ENCODE measurements around the gene FBP1.
A peak's percentile ranks its signal among the peaks of the same experiment; 100 is the strongest.
"Not testable (repeated sequence)": the region's sequence is repeated elsewhere in the genome, so short reads cannot be mapped to it uniquely, and the experiment has no call there.

The FBP1 gene

DNA sequence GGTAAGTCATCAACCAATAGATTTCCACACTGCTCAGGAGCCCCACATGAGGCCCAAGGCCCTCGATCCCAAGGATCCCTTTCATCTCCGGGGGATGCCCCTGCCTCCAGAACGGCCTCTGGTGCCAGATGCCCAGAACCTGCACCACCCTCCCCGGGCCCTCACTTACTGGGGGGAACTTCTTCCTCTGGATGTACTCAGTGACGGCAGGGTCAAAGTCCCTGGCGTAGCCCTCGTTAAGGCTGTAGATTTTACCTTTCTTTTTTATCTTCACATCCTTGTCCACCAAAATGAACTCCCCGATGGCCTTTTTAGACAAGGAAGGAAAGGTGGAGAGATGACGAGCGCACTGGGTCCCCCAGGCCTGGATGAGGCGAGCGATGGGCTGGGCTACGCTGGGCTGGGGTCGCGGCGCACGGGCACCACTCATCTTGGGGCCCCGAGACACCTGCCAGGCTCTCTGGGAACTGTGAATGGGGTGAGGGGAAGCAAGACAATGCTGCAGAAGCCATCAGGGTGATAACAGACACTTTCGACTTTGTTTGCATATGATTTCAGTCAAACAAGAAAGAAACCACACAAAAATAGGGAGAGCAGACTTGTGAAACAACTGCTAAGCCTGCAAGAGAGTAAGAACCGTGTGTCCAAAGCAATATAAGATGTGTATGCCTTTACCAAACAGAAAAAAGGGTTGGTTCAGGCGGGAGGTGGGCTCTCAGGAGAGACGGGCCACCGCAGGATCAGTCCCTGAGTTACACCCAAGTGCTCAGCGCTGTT lies 32.5 kb downstream of the FBP1 start:
- Histone ChIP-seq H3K9me3 (ENCODE audit: control insufficient read depth, low read length) (no peaks in the 10 kb centered on the region), H3K9ac (ENCODE audit: low read length) (peak overlapping the region; percentile 45), H3K4me3 (ENCODE audit: low read length) (no peak overlapping the region), H3K36me3 (ENCODE audit: control insufficient read depth, insufficient read depth, low read length) (no peaks in the 10 kb centered on the region), H3K27me3 (ENCODE audit: control insufficient read depth, insufficient read depth, low read length) (no peaks in the 10 kb centered on the region), H3K4me1 (ENCODE audit: control insufficient read depth, insufficient read depth, low read length) (peaks cover 52% of the 10 kb centered on the region)

DNA sequence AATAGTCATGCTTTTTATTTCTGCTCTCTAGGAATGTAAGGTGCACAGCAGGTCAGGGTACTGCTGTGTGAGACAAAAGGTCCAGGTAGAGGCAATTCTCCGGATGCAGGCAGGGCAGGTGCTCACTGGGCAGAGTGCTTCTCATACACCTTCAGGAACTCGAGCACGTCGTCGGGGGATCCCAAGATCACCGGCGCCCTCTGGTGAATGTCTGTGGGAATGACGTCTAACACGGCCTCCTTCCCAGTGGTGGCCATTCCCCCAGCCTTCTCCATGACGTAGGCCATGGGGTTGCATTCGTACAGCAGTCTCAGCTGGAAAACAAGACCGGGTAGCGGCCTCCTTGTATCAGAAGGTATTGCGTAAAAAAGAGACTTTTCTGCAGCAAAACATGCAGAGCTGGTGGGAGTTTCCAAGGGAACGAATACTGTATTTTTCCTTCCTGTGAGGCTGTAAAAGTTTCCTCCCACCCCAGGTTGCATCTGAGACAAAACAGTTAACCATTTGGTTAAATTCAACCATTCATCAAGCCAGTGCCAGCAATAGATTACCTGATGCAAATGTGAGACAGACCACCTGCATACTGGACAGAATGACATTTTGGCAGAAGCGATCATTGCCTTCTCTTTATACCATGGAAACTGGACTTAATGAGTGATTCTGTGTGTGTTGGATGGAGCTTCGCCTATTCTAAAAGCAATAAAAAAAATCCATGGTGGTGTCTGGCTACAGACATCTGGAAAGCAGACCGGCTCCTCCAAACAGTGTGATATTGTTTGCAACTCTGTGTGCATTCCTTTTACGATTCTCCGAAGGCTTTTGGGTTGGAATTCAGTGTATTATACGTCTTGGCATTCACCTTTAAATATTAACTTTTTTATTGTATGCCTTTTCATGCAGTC lies 35.8 kb downstream of the FBP1 start:
- H3K36me3 ChIP-seq (ENCODE audit: control insufficient read depth, insufficient read depth, low read length), result no peaks in the 10 kb centered on the region
- peaks cover 39% of the 10 kb centered on the region for H3K4me1 ChIP-seq (ENCODE audit: control insufficient read depth, insufficient read depth, low read length)
- H3K27me3 ChIP-seq (ENCODE audit: control insufficient read depth, insufficient read depth, low read length), result no peaks in the 10 kb centered on the region
- no peak overlapping the region for H3K4me3 ChIP-seq (ENCODE audit: low read length)
- H3K9me3 ChIP-seq (ENCODE audit: control insufficient read depth, low read length), result no peaks in the 10 kb centered on the region
- no peak overlapping the region for H3K9ac ChIP-seq (ENCODE audit: low read length)

DNA sequence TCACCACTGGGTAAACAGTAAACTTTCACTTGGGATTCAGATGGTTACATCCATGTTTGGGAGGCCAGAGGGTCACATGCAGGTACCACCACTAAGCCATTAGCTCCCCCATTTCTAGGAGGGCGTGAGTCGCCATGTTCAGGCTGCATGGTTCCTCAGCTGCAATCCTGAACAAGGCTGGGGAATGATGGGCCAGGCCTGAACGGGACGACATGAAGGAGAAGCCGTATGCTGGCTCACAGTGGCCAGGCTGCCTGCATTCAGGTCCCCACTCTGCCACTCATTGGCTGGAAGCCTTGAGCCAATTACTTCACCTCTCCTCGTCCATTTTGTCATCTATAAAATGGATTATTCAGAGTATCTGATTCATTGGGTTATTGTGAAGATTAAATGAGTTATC lies 36.7 kb downstream of the FBP1 start:
- Histone ChIP-seq H3K4me3 (ENCODE audit: low read length) (no peak overlapping the region), H3K4me1 (ENCODE audit: control insufficient read depth, insufficient read depth, low read length) (peaks cover 32% of the 10 kb centered on the region), H3K9me3 (ENCODE audit: control insufficient read depth, low read length) (no peaks in the 10 kb centered on the region), H3K36me3 (ENCODE audit: control insufficient read depth, insufficient read depth, low read length) (no peaks in the 10 kb centered on the region), H3K27me3 (ENCODE audit: control insufficient read depth, insufficient read depth, low read length) (no peaks in the 10 kb centered on the region), H3K9ac (ENCODE audit: low read length) (no peak overlapping the region)

DNA sequence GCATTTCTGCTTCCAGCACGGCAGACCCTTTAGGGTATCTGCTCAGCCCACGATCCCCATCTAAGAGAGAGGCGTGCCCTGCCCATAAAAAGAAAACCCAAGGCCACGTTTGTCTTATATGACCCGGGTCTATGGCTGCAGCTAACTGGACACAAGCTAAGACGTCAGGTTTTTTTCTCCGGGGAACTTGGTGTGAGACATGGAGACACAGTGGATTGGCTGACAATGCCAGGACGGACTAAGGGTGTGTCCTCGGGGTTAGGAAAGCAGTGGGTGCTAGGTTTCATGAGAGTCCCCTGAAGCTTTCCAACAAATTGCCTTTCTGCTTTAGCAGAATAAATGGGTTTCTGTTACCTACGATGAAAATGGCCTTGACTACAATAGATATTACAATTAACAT lies 38.6 kb downstream of the FBP1 start:
- H3K9ac ChIP-seq (ENCODE audit: low read length), result peak overlapping the region; percentile 24
- H3K9me3 ChIP-seq (ENCODE audit: control insufficient read depth, low read length), result no peaks in the 10 kb centered on the region
- H3K36me3 ChIP-seq (ENCODE audit: control insufficient read depth, insufficient read depth, low read length), result no peaks in the 10 kb centered on the region

DNA sequence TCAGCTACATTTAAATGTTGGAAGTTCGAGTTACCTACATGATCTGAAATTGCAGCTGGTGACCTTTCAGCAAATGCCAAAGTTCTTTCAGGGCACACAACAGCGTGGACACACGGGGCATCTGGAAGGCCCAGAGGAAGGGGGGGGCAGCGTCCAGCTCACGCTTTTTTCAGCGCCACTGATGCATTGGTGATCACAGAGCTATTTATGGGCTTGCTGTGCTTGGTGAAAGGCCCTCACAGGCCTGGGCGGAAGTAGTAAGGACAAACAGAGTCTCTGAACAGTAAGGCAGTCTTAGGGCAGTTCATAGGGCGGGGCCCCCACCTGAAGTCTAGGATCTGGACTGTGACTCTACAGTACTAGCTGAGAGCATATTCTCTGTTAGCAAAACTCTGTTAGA lies 39.1 kb downstream of the FBP1 start:
- H3K4me3 ChIP-seq (ENCODE audit: low read length), result no peak overlapping the region
- no peaks in the 10 kb centered on the region for H3K27me3 ChIP-seq (ENCODE audit: control insufficient read depth, insufficient read depth, low read length)
- H3K9ac ChIP-seq (ENCODE audit: low read length), result peak overlapping the region; percentile 24
- no peaks in the 10 kb centered on the region for H3K36me3 ChIP-seq (ENCODE audit: control insufficient read depth, insufficient read depth, low read length)
- H3K9me3 ChIP-seq (ENCODE audit: control insufficient read depth, low read length), result no peaks in the 10 kb centered on the region
- H3K4me1 ChIP-seq (ENCODE audit: control insufficient read depth, insufficient read depth, low read length), result peaks cover 15% of the 10 kb centered on the region

More for the DNA sequence above, 38.6 kb downstream of the FBP1 start:
- H3K4me1 ChIP-seq (ENCODE audit: control insufficient read depth, insufficient read depth, low read length), result peaks cover 15% of the 10 kb centered on the region
- H3K27me3 ChIP-seq (ENCODE audit: control insufficient read depth, insufficient read depth, low read length), result no peaks in the 10 kb centered on the region
- no peak overlapping the region for H3K4me3 ChIP-seq (ENCODE audit: low read length)

DNA sequence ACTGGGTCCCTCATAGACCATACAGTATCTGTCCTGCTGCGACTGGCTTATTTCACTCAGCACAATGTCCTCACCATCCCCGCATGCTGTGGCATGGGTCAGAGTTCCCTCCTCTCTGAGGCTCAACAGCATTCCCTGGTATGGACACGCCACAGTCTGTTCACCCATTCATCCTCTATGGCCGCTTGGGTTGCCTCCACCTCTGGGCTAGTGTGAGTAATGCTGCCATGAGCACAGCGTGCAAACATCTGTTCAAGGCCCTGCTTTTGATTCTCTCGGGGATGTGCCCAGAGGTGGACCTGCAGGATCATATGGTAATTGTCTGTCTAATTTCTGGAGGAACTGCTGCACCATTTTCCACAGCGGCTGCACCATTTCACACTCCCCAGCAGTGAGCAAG lies 40.2 kb downstream of the FBP1 start:
- Histone ChIP-seq H3K4me3 (ENCODE audit: low read length) (no peak overlapping the region), H3K27me3 (ENCODE audit: control insufficient read depth, insufficient read depth, low read length) (no peaks in the 10 kb centered on the region), H3K9me3 (ENCODE audit: control insufficient read depth, low read length) (no peaks in the 10 kb centered on the region), H3K36me3 (ENCODE audit: control insufficient read depth, insufficient read depth, low read length) (no peaks in the 10 kb centered on the region), H3K9ac (ENCODE audit: low read length) (no peak overlapping the region), H3K4me1 (ENCODE audit: control insufficient read depth, insufficient read depth, low read length) (peaks cover 19% of the 10 kb centered on the region)

DNA sequence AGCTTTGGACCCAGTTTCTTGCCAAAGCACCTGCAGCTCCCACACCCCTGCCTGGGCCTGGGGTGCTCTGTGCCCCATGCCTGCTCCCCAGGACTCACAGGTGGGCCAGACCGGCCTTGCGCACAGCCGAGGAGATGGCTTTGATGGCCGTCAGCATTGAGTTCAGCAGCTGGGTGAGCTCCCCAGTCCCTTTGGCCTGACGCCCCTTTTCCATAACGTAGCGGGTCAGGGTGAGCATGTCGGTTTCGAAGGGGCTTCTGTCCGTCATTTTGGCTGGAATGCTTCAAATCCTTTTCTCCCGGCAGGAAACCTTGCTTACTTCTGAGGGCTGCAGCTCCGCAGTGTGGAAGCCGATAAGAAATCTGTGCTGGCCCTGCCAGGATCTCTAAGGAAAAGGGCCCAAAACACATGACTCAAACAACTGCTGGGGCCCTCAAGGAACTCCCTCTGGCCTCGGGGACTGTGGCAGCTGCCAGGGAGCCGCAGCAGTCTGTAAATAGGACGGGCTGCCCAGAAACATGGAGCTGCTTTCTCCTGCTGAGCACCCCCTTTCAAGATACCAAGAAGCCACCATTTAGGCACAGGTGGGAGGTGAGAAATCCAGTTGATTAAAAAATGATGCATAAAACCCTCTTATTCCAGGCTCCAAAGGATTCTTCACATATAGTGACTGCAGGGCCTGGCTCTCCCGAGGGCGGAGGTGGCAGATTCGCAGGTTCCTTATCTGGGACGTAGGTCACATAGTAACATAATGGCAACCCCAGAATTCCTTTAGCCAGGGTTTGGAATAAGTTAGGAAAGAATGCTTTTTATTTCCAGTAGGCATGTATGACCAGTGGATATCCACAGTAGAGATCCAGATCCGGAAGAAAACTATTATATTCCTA lies 45.6 kb downstream of the FBP1 start, which contains the start of gene FBP2:
Gene FBP2, minus strand, starts transcription at position 366 of the 887 bp plus-strand sequence. Its CDS starts 98 bp downstream, at position 268.
- Histone ChIP-seq H3K9me3 (ENCODE audit: control insufficient read depth, low read length) (no peaks in the 10 kb centered on the region), H3K36me3 (ENCODE audit: control insufficient read depth, insufficient read depth, low read length) (no peaks in the 10 kb centered on the region), H3K4me1 (ENCODE audit: control insufficient read depth, insufficient read depth, low read length) (peaks cover 19% of the 10 kb centered on the region), H3K9ac (ENCODE audit: low read length) (peak within 1 kb of the TSS; percentile 47), H3K27me3 (ENCODE audit: control insufficient read depth, insufficient read depth, low read length) (no peaks in the 10 kb centered on the region), H3K4me3 (ENCODE audit: low read length) (peak within 1 kb of the TSS; percentile 16)

DNA sequence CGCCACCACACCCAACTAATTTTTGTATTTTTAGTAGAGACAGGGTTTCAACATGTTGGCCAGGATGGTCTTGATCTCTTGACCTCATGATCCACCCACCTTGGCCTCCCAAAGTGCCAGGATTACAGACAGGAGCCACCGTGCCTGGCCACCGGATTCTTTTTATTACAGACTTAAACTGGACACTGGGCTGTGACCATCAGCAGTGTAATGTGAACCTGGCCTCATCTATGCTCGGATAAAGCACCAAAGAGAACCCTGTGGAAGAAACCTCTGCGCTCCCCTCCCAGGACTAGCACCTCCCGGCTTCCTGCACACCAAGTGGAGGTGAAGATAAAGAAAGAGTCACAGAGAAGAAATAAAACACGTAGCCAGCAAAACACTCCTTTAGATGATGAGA lies 46.6 kb downstream of the FBP1 start:
- peaks cover 19% of the 10 kb centered on the region for H3K4me1 ChIP-seq (ENCODE audit: control insufficient read depth, insufficient read depth, low read length)
- H3K27me3 ChIP-seq (ENCODE audit: control insufficient read depth, insufficient read depth, low read length); H3K4me3 ChIP-seq (ENCODE audit: low read length); H3K9ac ChIP-seq (ENCODE audit: low read length); H3K36me3 ChIP-seq (ENCODE audit: control insufficient read depth, insufficient read depth, low read length); H3K9me3 ChIP-seq (ENCODE audit: control insufficient read depth, low read length): not testable (repeated sequence)

DNA sequence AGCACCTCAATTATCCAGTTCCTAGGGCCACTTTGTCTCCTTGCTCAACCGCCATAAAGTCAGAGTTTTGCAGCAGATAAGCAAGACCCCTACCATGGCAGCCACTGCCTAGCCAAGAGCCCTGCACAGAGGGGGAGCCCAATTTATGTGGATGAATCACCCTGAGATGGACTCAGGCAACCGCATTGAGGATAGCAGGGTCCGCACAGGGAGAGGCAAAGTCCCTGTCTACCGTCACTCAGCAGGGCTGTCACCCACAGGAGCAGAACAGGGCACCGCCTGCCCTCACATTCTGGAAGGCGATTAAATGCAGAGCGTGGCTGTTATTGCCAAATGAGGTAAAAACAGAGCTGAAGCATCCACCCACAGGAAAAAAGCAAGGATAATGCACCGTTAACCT lies 47.4 kb downstream of the FBP1 start:
- Histone ChIP-seq H3K36me3 (ENCODE audit: control insufficient read depth, insufficient read depth, low read length) (no peaks in the 10 kb centered on the region), H3K4me1 (ENCODE audit: control insufficient read depth, insufficient read depth, low read length) (peaks cover 19% of the 10 kb centered on the region), H3K9ac (ENCODE audit: low read length) (no peak overlapping the region), H3K9me3 (ENCODE audit: control insufficient read depth, low read length) (no peaks in the 10 kb centered on the region), H3K4me3 (ENCODE audit: low read length) (no peak overlapping the region), H3K27me3 (ENCODE audit: control insufficient read depth, insufficient read depth, low read length) (no peaks in the 10 kb centered on the region)

DNA sequence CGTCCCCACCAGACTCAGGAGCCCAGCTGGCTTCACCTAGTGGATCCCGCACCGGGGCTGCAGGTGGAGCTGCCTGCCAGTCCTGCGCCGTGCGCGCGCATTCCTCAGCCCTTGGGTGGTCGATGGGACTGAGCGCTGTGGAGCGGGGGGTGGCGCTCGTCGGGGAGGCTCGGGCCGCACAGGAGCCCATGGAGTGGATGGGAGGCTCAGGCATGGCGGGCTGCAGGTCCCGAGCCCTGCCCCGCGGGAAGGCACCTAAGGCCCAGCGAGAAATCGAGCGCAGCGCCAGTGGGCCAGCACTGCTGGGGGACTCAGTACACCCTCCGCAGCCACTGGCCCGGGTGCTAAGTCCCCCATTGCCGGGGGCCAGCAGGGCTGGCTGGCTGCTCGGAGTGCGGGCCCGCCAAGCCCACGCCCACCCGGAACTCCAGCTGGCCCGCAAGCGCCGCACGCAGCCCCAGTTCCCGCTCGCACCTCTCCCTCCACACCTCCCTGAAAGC lies 48.2 kb downstream of the FBP1 start:
- H3K36me3 ChIP-seq (ENCODE audit: control insufficient read depth, insufficient read depth, low read length); H3K9ac ChIP-seq (ENCODE audit: low read length); H3K9me3 ChIP-seq (ENCODE audit: control insufficient read depth, low read length); H3K27me3 ChIP-seq (ENCODE audit: control insufficient read depth, insufficient read depth, low read length); H3K4me3 ChIP-seq (ENCODE audit: low read length): not testable (repeated sequence)
- peaks cover 19% of the 10 kb centered on the region for H3K4me1 ChIP-seq (ENCODE audit: control insufficient read depth, insufficient read depth, low read length)

DNA sequence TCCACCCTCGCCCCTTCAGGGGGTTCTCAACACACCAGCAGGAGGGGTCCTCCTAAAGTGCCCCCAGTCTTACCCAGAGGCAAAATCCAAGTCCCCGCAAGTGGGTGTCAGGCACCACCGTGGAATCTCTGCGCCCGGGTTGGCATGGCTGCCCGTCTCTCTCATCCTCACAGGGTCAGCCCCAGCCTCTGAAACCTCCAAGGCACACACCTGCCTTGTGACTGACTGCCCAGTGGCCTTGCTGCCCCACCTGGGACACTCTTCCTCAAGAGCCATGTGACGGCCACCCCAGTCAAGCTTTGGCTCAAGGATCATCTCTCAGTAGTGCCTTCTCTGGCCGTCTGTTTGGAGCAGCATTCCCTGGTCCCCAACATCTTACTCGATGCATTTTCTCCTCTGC lies 50.6 kb downstream of the FBP1 start:
- Histone ChIP-seq H3K36me3 (ENCODE audit: control insufficient read depth, insufficient read depth, low read length) (no peaks in the 10 kb centered on the region), H3K4me3 (ENCODE audit: low read length) (no peak overlapping the region), H3K9ac (ENCODE audit: low read length) (no peak overlapping the region), H3K9me3 (ENCODE audit: control insufficient read depth, low read length) (no peaks in the 10 kb centered on the region), H3K4me1 (ENCODE audit: control insufficient read depth, insufficient read depth, low read length) (peaks cover 11% of the 10 kb centered on the region), H3K27me3 (ENCODE audit: control insufficient read depth, insufficient read depth, low read length) (no peaks in the 10 kb centered on the region)

Measured in mucosa of stomach (tissue), 1 donor.